Fibroblast of mammary gland (primary cell): ENCODE results near the gene SUCLG2.

ENCODE experiments used
- DNase-seq: peaks from one replicate; pipeline ENCODE4 v3.0.0-alpha.2; 2010; ENCODE audit warnings: low read depth
- H3K4me3 ChIP-seq: 2 replicates; pipeline ENCODE4 v1.5.1; 2011; ENCODE audit warnings: low read depth, mild to moderate bottlenecking, low read length, moderate library complexity; ENCODE audit not compliant: control insufficient read depth
- CTCF ChIP-seq: conservative IDR thresholded peaks from 2 replicates; pipeline ENCODE4 v1.5.1; 2011; ENCODE audit warnings: low read depth, low read length, inconsistent platforms; ENCODE audit not compliant: control insufficient read depth, insufficient read depth

The SUCLG2 gene

GRCh38 chr3:67576441-67576840 lies 78.0 kb downstream of the SUCLG2 start:
- DNase-seq, result no peak
- no peak for TF ChIP-seq CTCF
- H3K4me3 ChIP-seq, result no peak overlapping the region

- no peak for TF ChIP-seq CTCF
- H3K4me3 ChIP-seq, result no peak overlapping the region
- DNase-seq, result no peak
Measured at GRCh38 chr3:67569324-67569723, 85.1 kb downstream of the SUCLG2 start.

GRCh38 chr3:67567893-67568292 lies 86.5 kb downstream of the SUCLG2 start:
- TF ChIP-seq CTCF, result no peak
- no peak overlapping the region for H3K4me3 ChIP-seq
- DNase-seq, result no peak

- TF ChIP-seq CTCF, result no peak
- DNase-seq, result no peak
- no peak overlapping the region for H3K4me3 ChIP-seq
Measured at GRCh38 chr3:67564973-67565372, 89.4 kb downstream of the SUCLG2 start.

GRCh38 chr3:67564008-67564407 lies 90.4 kb downstream of the SUCLG2 start:
- DNase-seq, result no peak
- no peak overlapping the region for H3K4me3 ChIP-seq
- TF ChIP-seq CTCF, result no peak

GRCh38 chr3:67561667-67562394 lies 92.6 kb downstream of the SUCLG2 start:
- DNase-seq, result no peak
- no peak for TF ChIP-seq CTCF
- no peak overlapping the region for H3K4me3 ChIP-seq

- H3K4me3 ChIP-seq, result no peak overlapping the region
- no peak for TF ChIP-seq CTCF
- no peak for DNase-seq
Measured at GRCh38 chr3:67561266-67561665, 93.1 kb downstream of the SUCLG2 start.
